Activated B cell treated with CpG ODN at 0.5 μM for 24 hours (primary cell): ENCODE results near the gene PINLYP. TPM values are rescaled to one million over a fixed set of nuclear protein-coding genes. Genes with fewer than 3 reads are reported as not detected.

Experiments
- ATAC-seq: fragments of 200-7000 bp; cut with Tn5 transposase; one replicate; pipeline ENCODE4 v1.10.0; 2021; ENCODE audit warnings: low read depth, mild to moderate bottlenecking, moderate library complexity
- CTCF ChIA-PET: fragments of 350-600 bp; sonication (Branson Sonifier 250); formaldehyde crosslinking; loops from one replicate; lab custom pipeline; 2021; ENCODE audit warnings: antibody characterized with exemption; lab: Charles Lee
- POLR2A ChIA-PET: fragments of 350-600 bp; sonication (Branson Sonifier 250); formaldehyde crosslinking; loops from one replicate; lab custom pipeline; 2021; ENCODE audit warnings: antibody characterized with exemption; lab: Charles Lee
- DNase-seq: peaks from one replicate; pipeline ENCODE4 v3.0.0; 2022
- H3K27ac Mint-ChIP-seq: one replicate; pipeline ENCODE4 v1.8.0; 2020; ENCODE audit warnings: mixed read lengths
- H3K27me3 Mint-ChIP-seq: one replicate; pipeline ENCODE4 v1.8.0; 2021; ENCODE audit warnings: mixed read lengths
- H3K36me3 Mint-ChIP-seq: one replicate; pipeline ENCODE4 v1.8.0; 2021; ENCODE audit warnings: low read depth, mixed read lengths
- H3K4me1 Mint-ChIP-seq: one replicate; pipeline ENCODE4 v1.8.0; 2021; ENCODE audit warnings: mixed read lengths
- H3K4me3 Mint-ChIP-seq: one replicate; pipeline ENCODE4 v1.8.0; 2020; ENCODE audit warnings: mild to moderate bottlenecking, mixed read lengths
- H3K9me3 Mint-ChIP-seq: one replicate; pipeline ENCODE4 v1.8.0; 2020; ENCODE audit warnings: mixed read lengths
- intact Hi-C: fragments of 100-400 bp; cut with micrococcal nuclease; formaldehyde crosslinking; loops from one replicate; pipeline ENCODE4 v1.15.1; 2024
- total RNA-seq: library from RNA; stranded (reverse); gene quantifications from 2 replicates; pipeline ENCODE4 v1.2.3, GENCODE V29; 2022
- TF ChIP-seq, protein P1 (sequence below): fragments of 200-600 bp; IDR thresholded peaks from one replicate; pipeline ENCODE4 v1.8.0; 2022; ENCODE audit warnings: antibody characterized with exemption, mild to moderate bottlenecking

PINLYP gene
- 1.9 and 2.1 TPM in 2 replicates for total RNA-seq

DNA sequence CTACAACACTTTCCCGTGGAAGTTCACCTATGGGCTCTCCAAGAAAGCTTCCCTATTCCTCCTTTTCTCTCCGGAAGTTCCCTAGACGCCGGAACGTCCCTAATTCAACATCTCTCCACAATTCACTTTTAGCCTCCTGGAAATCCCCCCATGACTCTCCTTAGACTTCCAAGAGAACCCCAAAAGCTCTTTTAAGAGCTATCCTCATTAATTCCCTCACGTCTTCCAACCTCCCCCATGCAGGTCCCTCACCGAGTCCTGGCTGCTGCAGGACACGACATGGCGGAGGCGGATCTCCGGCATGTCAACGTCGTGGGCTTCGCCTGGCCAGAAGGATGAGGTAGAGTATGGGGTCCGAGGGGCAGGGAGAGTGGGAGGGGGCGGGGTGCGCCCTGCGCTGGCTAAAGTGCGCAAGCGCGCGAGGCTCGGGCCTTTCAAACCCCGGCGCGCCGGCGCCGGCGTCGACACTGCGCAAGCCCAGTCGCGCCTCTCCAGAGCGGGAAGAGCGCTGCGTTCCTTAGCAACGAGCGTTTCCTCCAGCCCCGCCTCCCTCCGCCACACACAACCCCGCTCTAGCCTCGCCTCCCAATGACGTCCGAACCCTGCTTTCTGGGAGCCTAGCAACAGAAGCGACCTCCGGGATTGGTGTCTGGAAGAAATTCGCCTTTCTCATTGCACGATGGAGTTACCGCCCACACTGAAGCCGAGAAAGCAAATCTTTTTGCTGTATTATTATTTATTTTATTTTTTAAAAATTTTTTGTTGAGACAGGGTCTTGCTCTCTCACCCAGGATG lies at the start of gene PINLYP, which contains the start of gene XRCC1:
TSS of gene PINLYP (plus strand) at position 646 of the 795 bp plus-strand sequence. CDS start 1,391 bp downstream, outside the sequence.
TSS of gene XRCC1 (minus strand) at position 372 of the 795 bp plus-strand sequence. CDS start at position 303, 69 bp downstream.
- CTCF ChIA-PET, result interaction anchor here (1.5 to 2.6 kb wide), 5 partner anchors 19 to 234 kb away, joined by 3 to 17 read pairs (median 7); partner anchors contain the start of genes IRGQ and ZNF576
- Mint-ChIP-seq H3K4me1 (peaks cover 44% of the 10 kb centered on the region), H3K27ac (peak within 1 kb of the TSS; percentile 92), H3K36me3 (peaks cover 25% of the 10 kb centered on the region), H3K4me3 (peak within 1 kb of the TSS; percentile 96), H3K9me3 (no peaks in the 10 kb centered on the region), H3K27me3 (no peaks in the 10 kb centered on the region)
- peak; percentile 87 for DNase-seq
- intact Hi-C loops, result loop anchor here (1.0 kb wide), 3 partner anchors 13 to 44 kb away; partner anchors contain the start of genes IRGQ, ZNF428 and ZNF576
- ATAC-seq, result peak; percentile 97
- TF ChIP-seq, protein P1, sequence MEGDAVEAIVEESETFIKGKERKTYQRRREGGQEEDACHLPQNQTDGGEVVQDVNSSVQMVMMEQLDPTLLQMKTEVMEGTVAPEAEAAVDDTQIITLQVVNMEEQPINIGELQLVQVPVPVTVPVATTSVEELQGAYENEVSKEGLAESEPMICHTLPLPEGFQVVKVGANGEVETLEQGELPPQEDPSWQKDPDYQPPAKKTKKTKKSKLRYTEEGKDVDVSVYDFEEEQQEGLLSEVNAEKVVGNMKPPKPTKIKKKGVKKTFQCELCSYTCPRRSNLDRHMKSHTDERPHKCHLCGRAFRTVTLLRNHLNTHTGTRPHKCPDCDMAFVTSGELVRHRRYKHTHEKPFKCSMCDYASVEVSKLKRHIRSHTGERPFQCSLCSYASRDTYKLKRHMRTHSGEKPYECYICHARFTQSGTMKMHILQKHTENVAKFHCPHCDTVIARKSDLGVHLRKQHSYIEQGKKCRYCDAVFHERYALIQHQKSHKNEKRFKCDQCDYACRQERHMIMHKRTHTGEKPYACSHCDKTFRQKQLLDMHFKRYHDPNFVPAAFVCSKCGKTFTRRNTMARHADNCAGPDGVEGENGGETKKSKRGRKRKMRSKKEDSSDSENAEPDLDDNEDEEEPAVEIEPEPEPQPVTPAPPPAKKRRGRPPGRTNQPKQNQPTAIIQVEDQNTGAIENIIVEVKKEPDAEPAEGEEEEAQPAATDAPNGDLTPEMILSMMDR, result no peak
- POLR2A ChIA-PET, result interaction anchor here (0.6 to 2.0 kb wide), 9 partner anchors 10 to 1368 kb away, joined by 3 to 13 read pairs (median 6); partner anchors contain the start of genes IRGQ, ZNF575 and ZNF576

DNA sequence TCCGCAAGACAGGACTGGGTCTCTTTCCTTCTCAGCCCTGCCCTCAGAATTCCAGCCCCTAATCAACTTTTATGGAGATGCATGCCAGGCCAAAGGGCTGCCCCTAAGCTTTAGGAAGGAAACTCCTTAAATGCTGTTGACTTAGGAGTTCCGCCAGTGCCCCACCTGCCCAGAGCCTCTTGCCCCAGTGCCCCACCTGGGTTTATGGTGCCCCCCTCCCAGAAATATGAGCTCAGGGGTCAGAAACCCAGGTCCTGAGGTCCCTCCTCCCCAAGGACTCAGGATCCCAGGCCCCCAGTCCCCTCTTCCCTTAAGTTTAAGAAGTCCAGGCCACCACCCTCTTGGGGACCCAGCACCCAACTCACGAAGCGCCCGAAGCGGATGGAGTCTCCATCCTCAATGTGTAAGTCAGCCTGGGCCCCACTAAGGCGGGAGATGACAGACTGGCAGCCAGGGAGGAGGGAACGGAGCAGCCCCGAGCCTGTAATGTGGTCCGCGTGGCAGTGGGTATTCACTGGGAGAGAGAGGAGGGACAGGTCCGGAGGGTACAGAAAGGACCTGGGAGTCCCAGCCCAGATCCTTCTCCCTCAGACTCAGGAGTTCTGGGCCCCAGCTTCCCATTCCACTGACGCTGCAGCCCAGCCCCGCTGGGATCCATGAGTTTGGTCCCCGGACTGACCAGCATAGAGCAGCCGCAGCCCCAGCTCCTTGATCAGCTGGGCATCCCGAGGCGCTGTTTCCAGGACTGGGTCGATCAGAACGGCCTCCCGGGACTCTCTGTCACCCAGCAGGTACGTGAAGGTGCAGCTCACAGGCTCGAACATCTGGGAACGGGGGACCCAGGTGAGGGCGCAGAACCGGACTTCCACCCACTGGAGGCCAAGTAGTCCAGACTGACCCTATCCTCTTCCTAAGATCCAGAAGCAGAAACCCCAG lies 49.5 kb upstream of the PINLYP start:
- Mint-ChIP-seq H3K9me3 (no peaks in the 10 kb centered on the region), H3K27me3 (no peaks in the 10 kb centered on the region), H3K36me3 (no peaks in the 10 kb centered on the region), H3K27ac (peak overlapping the region; percentile 54), H3K4me3 (peak overlapping the region; percentile 89), H3K4me1 (peaks cover 25% of the 10 kb centered on the region)
- ChIA-PET POLR2A (interaction anchor here (1.0 to 2.8 kb wide), 5 partner anchors 22 to 79 kb away, joined by 3 to 11 read pairs (median 3); partner anchors contain the start of genes IRGQ, PHLDB3 and ZNF576), CTCF (interaction anchor here (2.6 to 8.4 kb wide), 2 partner anchors 69 to 79 kb away, joined by 7 to 61 read pairs; no protein-coding TSS in a partner anchor)
- intact Hi-C loops, result loop anchor here (2.0 kb wide), 1 partner anchor 21 kb away; the partner anchor contains the start of gene PHLDB3
- DNase-seq (no peak), ATAC-seq (no peak)
- TF ChIP-seq, protein P1, result no peak

DNA sequence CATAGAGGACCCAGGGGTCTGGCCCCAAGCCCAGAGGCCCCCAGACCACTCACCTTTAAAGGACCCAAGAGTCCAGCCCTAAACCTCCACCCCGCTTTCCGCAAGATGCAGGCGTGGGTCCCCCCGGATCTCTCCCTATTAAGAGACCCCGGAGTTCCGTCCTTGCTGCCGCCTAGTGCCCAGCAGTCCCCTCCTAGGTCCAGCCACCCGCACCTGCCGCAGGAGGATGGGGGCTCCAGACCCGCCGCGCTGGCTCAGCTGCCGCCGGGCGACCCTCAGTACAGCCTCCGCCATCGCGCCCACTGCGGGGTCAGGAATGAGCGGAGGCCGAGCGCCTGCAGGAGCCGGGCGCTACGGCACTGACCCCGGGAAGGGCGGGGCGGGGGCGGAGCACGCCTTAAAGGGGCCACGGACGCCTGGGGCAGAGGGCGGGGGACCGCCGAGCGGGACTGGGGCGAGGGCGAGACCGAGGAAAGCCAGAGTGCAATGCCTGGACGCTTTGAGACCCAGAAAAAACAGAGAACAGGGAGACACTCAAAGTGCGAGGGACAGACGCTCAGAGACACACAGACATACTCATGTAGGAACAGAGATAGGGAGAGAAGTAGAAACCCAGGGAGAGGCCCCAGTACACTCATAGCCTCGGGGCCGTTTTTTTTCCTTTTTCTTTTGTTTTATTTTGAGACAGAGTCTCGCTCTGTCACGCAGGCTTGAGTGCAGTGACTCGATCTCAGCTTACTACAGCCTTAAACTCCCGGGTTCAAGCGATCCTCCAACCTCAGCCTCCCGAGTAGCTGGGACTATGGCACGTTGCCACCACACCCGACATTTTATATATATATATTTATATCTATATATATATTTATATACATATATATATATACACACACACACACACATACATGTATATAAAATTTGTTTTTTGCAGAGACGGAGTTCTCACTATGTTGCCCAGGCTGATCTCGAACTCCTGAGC lies 48.4 kb upstream of the PINLYP start, which contains the start of gene ETHE1:
TSS of gene ETHE1 (minus strand) at position 318 of the 976 bp plus-strand sequence. CDS start at position 294, 24 bp downstream.
- Mint-ChIP-seq H3K36me3 (no peaks in the 10 kb centered on the region), H3K4me3 (peak within 1 kb of the TSS; percentile 89), H3K27ac (peak within 1 kb of the TSS; percentile 82), H3K9me3 (no peaks in the 10 kb centered on the region), H3K27me3 (no peaks in the 10 kb centered on the region), H3K4me1 (peaks cover 25% of the 10 kb centered on the region)
- ChIA-PET CTCF (interaction anchor here (1.0 to 8.4 kb wide), 4 partner anchors 8 to 80 kb away, joined by 3 to 61 read pairs (median 13); no protein-coding TSS in a partner anchor), POLR2A (interaction anchor here (0.7 to 2.8 kb wide), 3 partner anchors 23 to 42 kb away, joined by 3 to 11 read pairs (median 5); partner anchors contain the start of gene PHLDB3)
- peak; percentile 92 for ATAC-seq
- intact Hi-C loops, result loop anchor here (2.0 kb wide), 1 partner anchor 22 kb away; the partner anchor contains the start of gene PHLDB3
- DNase-seq, result peak; percentile 76
- TF ChIP-seq, protein P1, result no peak
